Breast epithelium (tissue), 3 donors: Measurements from ENCODE around the gene IQSEC3.

ENCODE experiments used
- CTCF ChIP-seq, 3 donors: fragments of 450-650 bp; IDR thresholded peaks; one replicate each; pipeline ENCODE4 v1.5.1; 2016 to 2017; ENCODE audit warnings: antibody characterized with exemption in 3 of 3, mild to moderate bottlenecking in 3 of 3, moderate library complexity in 3 of 3
- POLR2A ChIP-seq: fragments of 450-650 bp; IDR thresholded peaks from one replicate; pipeline ENCODE4 v1.6.1; 2016; ENCODE audit warnings: antibody characterized with exemption, mild to moderate bottlenecking, moderate library complexity
- POLR2AphosphoS5 ChIP-seq, 3 donors: sonication (generic); formaldehyde crosslinking; IDR thresholded peaks; one replicate each; pipeline ENCODE4 v1.6.1; 2017; ENCODE audit warnings: antibody characterized with exemption in 3 of 3

- TF ChIP-seq CTCF (IDR thresholded peaks at IDR 0.05) = no peak
- TF ChIP-seq POLR2AphosphoS5 (IDR thresholded peaks at IDR 0.05) = no peak
- TF ChIP-seq POLR2A = no peak
Measured at GRCh38 chr12:206746-207440, 140.3 kb downstream of the IQSEC3 start.
